DOHH2 (cell line): Measurements from ENCODE around the gene CCNF.

ENCODE experiments used
- H3F3A ChIP-seq: fragments of 200-600 bp; sonication (generic), shearing (Covaris generic); 2 replicates; pipeline ENCODE4 v1.6.0; 2016; ENCODE audit warnings: antibody characterized with exemption, mild to moderate bottlenecking; ENCODE audit not compliant: control insufficient read depth, insufficient read depth
- H3K27ac ChIP-seq: fragments of 200-600 bp; sonication (generic); 2 replicates; pipeline ENCODE4 v1.5.1; 2014; ENCODE audit warnings: low read depth, mild to moderate bottlenecking, low read length, moderate library complexity
- H3K27me3 ChIP-seq: fragments of 200-600 bp; sonication (generic); 2 replicates; pipeline ENCODE4 v1.6.1; 2014; ENCODE audit warnings: mild to moderate bottlenecking, low read length, mixed read lengths; ENCODE audit not compliant: control insufficient read depth
- H3K36me3 ChIP-seq: fragments of 200-600 bp; sonication (generic); 2 replicates; pipeline ENCODE4 v1.6.1; 2014; ENCODE audit warnings: mild to moderate bottlenecking, low read length, moderate library complexity, mixed read lengths; ENCODE audit not compliant: control insufficient read depth
- H3K4me1 ChIP-seq: fragments of 200-600 bp; sonication (generic); 2 replicates; pipeline ENCODE4 v1.6.1; 2014; ENCODE audit warnings: mild to moderate bottlenecking, low read length, mixed read lengths; ENCODE audit not compliant: control insufficient read depth
- H3K4me2 ChIP-seq: fragments of 200-600 bp; sonication (generic); 2 replicates; pipeline ENCODE4 v1.6.0; 2014; ENCODE audit warnings: mild to moderate bottlenecking, low read length, moderate library complexity
- H3K4me3 ChIP-seq: fragments of 200-600 bp; sonication (generic); 2 replicates; pipeline ENCODE4 v1.5.1; 2014; ENCODE audit warnings: mild to moderate bottlenecking, low read length, mixed read lengths
- H3K79me2 ChIP-seq: fragments of 200-600 bp; sonication (generic); 2 replicates; pipeline ENCODE4 v1.6.1; 2014; ENCODE audit warnings: mild to moderate bottlenecking, low read length, mixed read lengths; ENCODE audit not compliant: control insufficient read depth
- H3K9me2 ChIP-seq: fragments of 200-600 bp; sonication (generic); replicated peaks from 2 replicates; pipeline ENCODE4 v1.6.1; 2014; ENCODE audit warnings: mild to moderate bottlenecking, low read length, mixed read lengths; ENCODE audit not compliant: control insufficient read depth
- H3K9me3 ChIP-seq: fragments of 200-600 bp; sonication (generic); 2 replicates; pipeline ENCODE4 v1.6.1; 2014; ENCODE audit warnings: antibody characterized with exemption, low read length, mixed read lengths; ENCODE audit not compliant: control insufficient read depth, insufficient read depth
- H4K20me1 ChIP-seq: fragments of 200-600 bp; sonication (generic); 2 replicates; pipeline ENCODE4 v1.6.0; 2014; ENCODE audit warnings: low read depth, mild to moderate bottlenecking, antibody characterized with exemption, low read length, moderate library complexity; ENCODE audit not compliant: control insufficient read depth, insufficient read depth
- CTCF ChIP-seq: fragments of 200-600 bp; sonication (generic); IDR thresholded peaks from one replicate; pipeline ENCODE4 v1.5.1; 2014; ENCODE audit warnings: antibody characterized with exemption, mild to moderate bottlenecking, low read depth, low read length; ENCODE audit not compliant: poor library complexity, severe bottlenecking
- EZH2phosphoT487 ChIP-seq: fragments of 200-600 bp; sonication (generic); IDR thresholded peaks from 2 replicates; pipeline ENCODE4 v1.6.1; 2017; ENCODE audit warnings: borderline replicate concordance, mild to moderate bottlenecking, antibody characterized with exemption, low read length, moderate library complexity, mixed read lengths

Gene CCNF

GRCh38 chr16:2500430-2500917, 71.2 kb downstream of the CCNF start:
- no peaks in the 10 kb centered on the region for H3K27me3 ChIP-seq
- peaks cover 45% of the 10 kb centered on the region for H3K4me1 ChIP-seq
- peaks cover 17% of the 10 kb centered on the region for H3K79me2 ChIP-seq
- H3K27ac ChIP-seq, result no peak overlapping the region
- H3K36me3 ChIP-seq, result peaks cover 43% of the 10 kb centered on the region
- H3K9me2 ChIP-seq, result no peaks in the 10 kb centered on the region
- 0 out of 2 replicates have a peak, but pooled peaks cover 7% of the 10 kb centered on the region for H4K20me1 ChIP-seq
- H3F3A ChIP-seq, result peaks cover 9% of the 10 kb centered on the region
- H3K9me3 ChIP-seq, result no peaks in the 10 kb centered on the region
- no peak overlapping the region for H3K4me3 ChIP-seq
- TF ChIP-seq EZH2phosphoT487 (no peak), CTCF (no peak)
- H3K4me2 ChIP-seq, result no peak overlapping the region; the same call in 1 of the 2 replicates

GRCh38 chr16:2500918-2501750, 71.9 kb downstream of the CCNF start:
- H3K9me3 ChIP-seq, result no peaks in the 10 kb centered on the region
- H4K20me1 ChIP-seq, result 0 out of 2 replicates have a peak, but pooled peaks cover 7% of the 10 kb centered on the region
- H3K36me3 ChIP-seq, result peaks cover 39% of the 10 kb centered on the region
- no peaks in the 10 kb centered on the region for H3K27me3 ChIP-seq
- TF ChIP-seq CTCF (peak; percentile 98), EZH2phosphoT487 (no peak)
- peak overlapping the region; percentile 61 for H3K4me3 ChIP-seq
- peaks cover 51% of the 10 kb centered on the region for H3K4me1 ChIP-seq
- H3K79me2 ChIP-seq, result peaks cover 17% of the 10 kb centered on the region
- H3K4me2 ChIP-seq, result peak overlapping the region; percentile 64
- H3K9me2 ChIP-seq, result no peaks in the 10 kb centered on the region
- H3K27ac ChIP-seq, result peak overlapping the region; percentile 92
- H3F3A ChIP-seq, result peaks cover 9% of the 10 kb centered on the region

- Histone ChIP-seq H3K4me1 (peaks cover 62% of the 10 kb centered on the region), H3K4me3 (peak overlapping the region; percentile 61), H3K79me2 (peaks cover 17% of the 10 kb centered on the region), H3K9me2 (no peaks in the 10 kb centered on the region), H3K27me3 (no peaks in the 10 kb centered on the region), H3K27ac (peak overlapping the region; percentile 92), H4K20me1 (0 out of 2 replicates have a peak, but pooled peaks cover 7% of the 10 kb centered on the region), H3K9me3 (no peaks in the 10 kb centered on the region), H3K36me3 (peaks cover 31% of the 10 kb centered on the region), H3K4me2 (peak overlapping the region; percentile 64), H3F3A (peaks cover 10% of the 10 kb centered on the region)
- no peak for TF ChIP-seq CTCF
- no peak for TF ChIP-seq EZH2phosphoT487
Observed at GRCh38 chr16:2501946-2502895, 73.0 kb downstream of the CCNF start.
